Suprapubic skin (tissue), 3 donors: ENCODE results near the gene PSTPIP1.

Experiments used
- POLR2AphosphoS5 ChIP-seq, 3 donors: sonication (generic); formaldehyde crosslinking; IDR thresholded peaks; one replicate each; pipeline ENCODE4 v1.6.1; 2017; ENCODE audit warnings: antibody characterized with exemption in 3 of 3
- TF ChIP-seq, protein P1 (sequence below), 2 donors: fragments of 200-600 bp in 1 of 2; fragments of 450-650 bp in 1 of 2; sonication (generic) in 1 of 2; IDR thresholded peaks; one replicate each; pipeline ENCODE4 v1.5.1; 2016 to 2019; ENCODE audit warnings: antibody characterized with exemption in 2 of 2, mild to moderate bottlenecking in 1 of 2, moderate library complexity in 1 of 2

DNA sequence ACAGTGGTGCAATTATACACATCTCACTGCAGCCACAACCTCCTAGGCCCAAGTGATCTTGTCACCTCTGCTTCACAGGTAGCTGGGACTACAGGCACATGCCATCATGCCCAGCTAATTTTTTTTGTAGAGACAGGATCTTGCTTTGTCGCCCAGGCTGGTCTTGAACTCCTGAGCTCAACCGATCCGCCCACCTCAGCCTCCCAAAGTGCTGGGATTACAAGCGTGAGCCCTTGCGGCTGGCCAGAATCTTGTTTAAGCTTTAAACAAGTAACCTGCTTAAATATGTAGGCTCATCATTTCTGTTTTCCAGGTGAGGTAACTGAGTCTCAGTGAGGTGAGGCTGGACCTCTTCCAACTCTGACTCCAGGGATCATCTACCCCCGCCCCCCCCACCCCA lies 7.7 kb upstream of the PSTPIP1 start:
- TF ChIP-seq, protein P1, sequence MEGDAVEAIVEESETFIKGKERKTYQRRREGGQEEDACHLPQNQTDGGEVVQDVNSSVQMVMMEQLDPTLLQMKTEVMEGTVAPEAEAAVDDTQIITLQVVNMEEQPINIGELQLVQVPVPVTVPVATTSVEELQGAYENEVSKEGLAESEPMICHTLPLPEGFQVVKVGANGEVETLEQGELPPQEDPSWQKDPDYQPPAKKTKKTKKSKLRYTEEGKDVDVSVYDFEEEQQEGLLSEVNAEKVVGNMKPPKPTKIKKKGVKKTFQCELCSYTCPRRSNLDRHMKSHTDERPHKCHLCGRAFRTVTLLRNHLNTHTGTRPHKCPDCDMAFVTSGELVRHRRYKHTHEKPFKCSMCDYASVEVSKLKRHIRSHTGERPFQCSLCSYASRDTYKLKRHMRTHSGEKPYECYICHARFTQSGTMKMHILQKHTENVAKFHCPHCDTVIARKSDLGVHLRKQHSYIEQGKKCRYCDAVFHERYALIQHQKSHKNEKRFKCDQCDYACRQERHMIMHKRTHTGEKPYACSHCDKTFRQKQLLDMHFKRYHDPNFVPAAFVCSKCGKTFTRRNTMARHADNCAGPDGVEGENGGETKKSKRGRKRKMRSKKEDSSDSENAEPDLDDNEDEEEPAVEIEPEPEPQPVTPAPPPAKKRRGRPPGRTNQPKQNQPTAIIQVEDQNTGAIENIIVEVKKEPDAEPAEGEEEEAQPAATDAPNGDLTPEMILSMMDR (IDR thresholded peaks at IDR 0.05), result no peak
- TF ChIP-seq POLR2AphosphoS5 (IDR thresholded peaks at IDR 0.05), result no peak
